ENCODE results near the gene CD4.

Gene CD4

GRCh38 chr12:6772331-6772695 is 17.0 kb upstream of the CD4 start, which contains the start of gene LAG3 (continued):
- TF ChIP-seq PATZ1 (tag by site-specific recombination; IDR thresholded peaks at IDR 0.05) (0 out of 2 replicates have a peak, but pooled peaks have one; percentile 47), ZNF16 (tag by site-specific recombination; IDR thresholded peaks at IDR 0.05; ENCODE audit: low read depth) (no peak), ZSCAN4 (tag by site-specific recombination; IDR thresholded peaks at IDR 0.05) (no peak), ZNF112 (tag by site-specific recombination; IDR thresholded peaks at IDR 0.05) (no peak), PRDM10 (tag by site-specific recombination; IDR thresholded peaks at IDR 0.05) (no peak), EGR2 (tag by site-specific recombination; IDR thresholded peaks at IDR 0.05; ENCODE audit: low read depth) (no peak), WT1 (tag by site-specific recombination; IDR thresholded peaks at IDR 0.05) (no peak), ZNF560 (tag by site-specific recombination; IDR thresholded peaks at IDR 0.05; ENCODE audit: borderline replicate concordance) (no peak), ZNF239 (tag by site-specific recombination; IDR thresholded peaks at IDR 0.05) (no peak)

- Histone ChIP-seq H3K36me3 (ENCODE audit: control insufficient read depth in 2 of 2, insufficient read depth in 1 of 2, low read length in 2 of 2) (peaks cover 11 to 26% of the 10 kb centered on the region in 2 experiments; a peak in 2 of 3 replicates), H3K9me3 (ENCODE audit: control insufficient read depth, insufficient read depth, low read depth, low read length) (no peaks in the 10 kb centered on the region), H3K4me3 (ENCODE audit: low read depth, low read length) (no peak overlapping the region), H3K27ac (ENCODE audit: extremely low read depth, low read depth, low read length) (no peak overlapping the region), H3K4me1 (ENCODE audit: control insufficient read depth, insufficient read depth, low read length) (peaks cover 13% of the 10 kb centered on the region)
- ChIA-PET POLR2A (interaction anchor here (2.0 to 4.7 kb wide), 2 partner anchors 20 kb away, joined by 7 to 42 read pairs; partner anchors contain the start of gene MLF2), CTCF (interaction anchor here (0.7 to 0.9 kb wide), 2 partner anchors 19 to 374 kb away, joined by 4 to 5 read pairs; no protein-coding TSS in a partner anchor)
- TF ChIP-seq ZNF114 (tag by site-specific recombination; IDR thresholded peaks at IDR 0.05) (no peak), ZNF843 (tag by site-specific recombination; IDR thresholded peaks at IDR 0.05) (no peak), ZNF544 (tag by site-specific recombination; IDR thresholded peaks at IDR 0.05) (no peak), ZNF292 (tag by site-specific recombination; IDR thresholded peaks at IDR 0.05; ENCODE audit: borderline replicate concordance, low read depth) (no peak), KLF17 (tag by site-specific recombination; IDR thresholded peaks at IDR 0.05) (no peak), ZBTB48 (tag by site-specific recombination; IDR thresholded peaks at IDR 0.05) (no peak), ZNF626 (tag by site-specific recombination; IDR thresholded peaks at IDR 0.05) (no peak)
These were observed 16.4 kb upstream of the CD4 start for GRCh38 chr12:6772726-6773589.
